ENCODE results near the gene NUPR1. TPM values are rescaled to one million over a fixed set of nuclear protein-coding genes. Genes with fewer than 3 reads are reported as not detected.

Gene NUPR1
- total RNA-seq, 2 experiments from 2014 or later: not detected

DNA sequence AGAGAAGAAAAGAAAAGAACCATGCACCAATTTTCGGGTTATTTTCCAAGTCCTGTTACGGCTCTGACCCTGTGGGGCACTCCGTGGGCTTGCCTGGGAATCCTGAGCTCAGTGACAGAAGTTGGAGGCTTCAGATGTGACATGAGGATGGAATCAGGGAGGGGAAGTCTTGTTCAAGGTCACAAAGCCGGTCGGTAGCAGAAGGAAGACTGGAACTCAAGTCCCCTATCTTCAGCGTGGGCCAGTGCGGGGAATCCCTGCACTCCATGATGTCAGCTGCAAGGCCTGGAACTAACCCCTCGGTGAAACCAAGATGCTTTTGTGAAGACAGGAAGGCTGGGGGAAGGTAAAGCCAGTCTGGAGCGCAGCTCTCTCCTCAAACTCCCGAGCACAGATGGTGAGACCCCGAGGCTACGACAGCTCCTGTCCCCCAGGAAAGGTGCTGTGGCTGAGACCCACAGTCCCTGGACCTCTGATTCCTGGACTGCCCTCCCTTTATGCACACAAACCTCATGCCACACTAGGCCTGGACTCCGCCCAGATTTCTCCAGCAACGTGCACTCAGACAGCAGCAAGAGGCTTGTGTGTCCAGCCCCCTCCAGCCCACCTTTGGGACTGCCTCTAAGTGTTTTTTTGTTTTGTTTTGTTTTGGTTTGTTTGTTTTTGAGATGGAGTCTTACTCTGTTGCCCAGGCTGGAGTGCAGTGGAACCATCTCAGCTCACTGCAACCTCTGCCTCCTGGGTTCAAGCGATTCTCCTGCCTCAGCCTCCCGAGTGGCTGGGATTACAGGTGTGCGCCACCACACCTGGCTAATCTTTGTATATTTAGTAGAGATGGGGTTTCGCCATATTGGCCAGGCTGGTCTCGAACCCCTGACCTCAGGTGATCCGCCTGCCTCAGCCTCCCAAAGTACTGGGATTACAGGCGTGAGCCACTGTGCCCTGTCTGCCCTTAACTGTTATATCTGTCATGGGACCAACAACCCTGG lies 26.7 kb downstream of the NUPR1 start:
- H3K4me1 Mint-ChIP-seq (ENCODE audit: low read depth): peaks cover 10% of the 10 kb centered on the region
- Histone ChIP-seq H3K27me3 (ENCODE audit: control insufficient read depth in 1 of 2, insufficient read depth in 2 of 2, low read length in 2 of 2) (no peaks in the 10 kb centered on the region), H3K4me3 (ENCODE audit: low read length) (no peak overlapping the region), H3K27ac (ENCODE audit: low read depth in 1 of 2, low read length in 2 of 2) (no peak overlapping the region), H3K36me3 (ENCODE audit: insufficient read depth, low read length) (no peaks in the 10 kb centered on the region), H3K9me3 (ENCODE audit: control insufficient read depth in 1 of 2, insufficient read depth in 1 of 2, low read length in 2 of 2) (no peaks in the 10 kb centered on the region), H3K4me1 (ENCODE audit: insufficient read depth, low read length) (peaks cover 18% of the 10 kb centered on the region)
- intact Hi-C loops (cut with DNase I, micrococcal nuclease): no loop called here
- ATAC-seq (ENCODE audit: poor library complexity) (no peak), DNase-seq (no peak)
- TF ChIP-seq, protein P1, sequence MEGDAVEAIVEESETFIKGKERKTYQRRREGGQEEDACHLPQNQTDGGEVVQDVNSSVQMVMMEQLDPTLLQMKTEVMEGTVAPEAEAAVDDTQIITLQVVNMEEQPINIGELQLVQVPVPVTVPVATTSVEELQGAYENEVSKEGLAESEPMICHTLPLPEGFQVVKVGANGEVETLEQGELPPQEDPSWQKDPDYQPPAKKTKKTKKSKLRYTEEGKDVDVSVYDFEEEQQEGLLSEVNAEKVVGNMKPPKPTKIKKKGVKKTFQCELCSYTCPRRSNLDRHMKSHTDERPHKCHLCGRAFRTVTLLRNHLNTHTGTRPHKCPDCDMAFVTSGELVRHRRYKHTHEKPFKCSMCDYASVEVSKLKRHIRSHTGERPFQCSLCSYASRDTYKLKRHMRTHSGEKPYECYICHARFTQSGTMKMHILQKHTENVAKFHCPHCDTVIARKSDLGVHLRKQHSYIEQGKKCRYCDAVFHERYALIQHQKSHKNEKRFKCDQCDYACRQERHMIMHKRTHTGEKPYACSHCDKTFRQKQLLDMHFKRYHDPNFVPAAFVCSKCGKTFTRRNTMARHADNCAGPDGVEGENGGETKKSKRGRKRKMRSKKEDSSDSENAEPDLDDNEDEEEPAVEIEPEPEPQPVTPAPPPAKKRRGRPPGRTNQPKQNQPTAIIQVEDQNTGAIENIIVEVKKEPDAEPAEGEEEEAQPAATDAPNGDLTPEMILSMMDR (IDR thresholded peaks at IDR 0.05): no peak
- H3K27me3 Mint-ChIP-seq: no peaks in the 10 kb centered on the region
- no peaks in the 10 kb centered on the region for H3K9me3 Mint-ChIP-seq
- H3K36me3 Mint-ChIP-seq (ENCODE audit: low read depth): no peaks in the 10 kb centered on the region
- POLR2A ChIA-PET: no interaction called here
- H3K27ac Mint-ChIP-seq: no peak overlapping the region
- CTCF ChIA-PET: no interaction called here
- no peak overlapping the region for H3K4me3 Mint-ChIP-seq

DNA sequence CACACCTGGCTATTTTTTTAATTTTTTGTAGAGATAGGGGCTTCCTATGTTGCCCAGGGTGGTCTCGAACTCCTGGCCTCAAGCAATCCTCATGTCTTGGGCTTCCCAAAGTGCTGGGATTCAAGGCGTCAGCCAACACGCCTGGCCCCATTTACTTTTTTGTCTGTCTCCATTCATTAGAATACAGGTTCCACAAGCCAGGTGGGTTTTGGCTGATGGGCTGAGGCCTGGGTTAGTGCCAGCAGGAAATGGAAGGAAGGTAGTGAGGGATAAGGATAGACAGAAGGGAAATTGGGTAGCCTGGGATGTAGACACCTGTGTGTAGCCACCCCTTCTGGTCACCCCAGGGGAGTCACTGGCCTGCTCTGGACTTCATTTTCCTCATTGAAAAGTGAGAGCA lies 27.7 kb downstream of the NUPR1 start:
- peaks cover 10% of the 10 kb centered on the region for H3K4me1 Mint-ChIP-seq (ENCODE audit: low read depth)
- Histone ChIP-seq H3K36me3 (ENCODE audit: insufficient read depth, low read length) (no peaks in the 10 kb centered on the region), H3K9me3 (ENCODE audit: control insufficient read depth in 1 of 2, insufficient read depth in 1 of 2, low read length in 2 of 2) (no peaks in the 10 kb centered on the region), H3K4me1 (ENCODE audit: insufficient read depth, low read length) (peaks cover 19% of the 10 kb centered on the region), H3K4me3 (ENCODE audit: low read length) (no peak overlapping the region), H3K27ac (ENCODE audit: low read depth in 1 of 2, low read length in 2 of 2) (no peak overlapping the region), H3K27me3 (ENCODE audit: control insufficient read depth in 1 of 2, insufficient read depth in 2 of 2, low read length in 2 of 2) (no peaks in the 10 kb centered on the region)
- no peaks in the 10 kb centered on the region for H3K9me3 Mint-ChIP-seq
- no peak for DNase-seq
- H3K27ac Mint-ChIP-seq: no peak overlapping the region
- ChIA-PET CTCF (no interaction called here), POLR2A (no interaction called here)
- TF ChIP-seq, protein P1 (IDR thresholded peaks at IDR 0.05): no peak
- no peak overlapping the region for H3K4me3 Mint-ChIP-seq
- no peak for ATAC-seq (ENCODE audit: poor library complexity)
- H3K27me3 Mint-ChIP-seq: no peaks in the 10 kb centered on the region
- intact Hi-C loops (cut with DNase I, micrococcal nuclease): no loop called here
- H3K36me3 Mint-ChIP-seq (ENCODE audit: low read depth): no peaks in the 10 kb centered on the region

DNA sequence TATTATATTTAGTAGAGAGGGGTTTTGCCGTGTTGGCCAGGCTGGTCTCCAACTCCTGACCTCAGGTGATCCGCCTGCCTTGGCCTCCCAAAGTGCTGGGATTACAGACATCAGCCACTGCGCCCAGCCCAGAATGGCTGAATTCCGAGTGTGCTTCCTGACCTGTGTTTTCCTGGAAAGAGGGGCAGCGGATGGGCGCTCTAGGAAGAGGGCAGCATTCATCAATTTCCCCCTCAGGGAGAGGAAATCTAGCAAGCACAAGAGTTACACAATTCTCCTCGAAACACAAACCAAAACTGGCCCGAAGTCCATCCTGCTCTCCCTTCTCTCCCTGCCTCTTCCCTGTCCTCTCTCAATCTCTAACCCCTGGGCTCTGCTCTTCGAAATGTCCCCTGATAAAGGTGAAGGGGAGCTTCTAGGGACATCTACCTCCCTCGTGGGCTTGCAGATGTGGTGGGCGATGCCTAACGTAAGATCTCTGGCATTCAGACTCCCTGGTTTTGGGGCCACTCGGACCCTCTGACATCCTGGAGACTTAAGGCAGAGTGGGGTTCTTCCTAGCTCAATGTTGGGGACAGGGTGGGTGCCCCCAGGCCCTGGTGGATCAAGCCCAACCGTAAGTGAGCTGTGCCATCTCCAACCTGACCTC lies 33.2 kb downstream of the NUPR1 start:
- ATAC-seq (ENCODE audit: poor library complexity) (no peak), DNase-seq (no peak)
- H3K36me3 ChIP-seq (ENCODE audit: insufficient read depth, low read length): no peaks in the 10 kb centered on the region
- no peak overlapping the region for H3K4me3 Mint-ChIP-seq
- CTCF ChIA-PET: no interaction called here
- H3K27ac ChIP-seq (ENCODE audit: low read depth in 1 of 2, low read length in 2 of 2): no peak overlapping the region
- H3K9me3 ChIP-seq (ENCODE audit: control insufficient read depth in 1 of 2, insufficient read depth in 1 of 2, low read length in 2 of 2): no peaks in the 10 kb centered on the region
- TF ChIP-seq, protein P1 (IDR thresholded peaks at IDR 0.05): no peak
- no peaks in the 10 kb centered on the region for H3K36me3 Mint-ChIP-seq (ENCODE audit: low read depth)
- no peaks in the 10 kb centered on the region for H3K27me3 Mint-ChIP-seq
- intact Hi-C loops (cut with DNase I, micrococcal nuclease): no loop called here
- H3K27me3 ChIP-seq (ENCODE audit: control insufficient read depth in 1 of 2, insufficient read depth in 2 of 2, low read length in 2 of 2): no peaks in the 10 kb centered on the region
- H3K4me1 Mint-ChIP-seq (ENCODE audit: low read depth): peaks cover 10% of the 10 kb centered on the region
- H3K4me3 ChIP-seq (ENCODE audit: low read length): no peak overlapping the region
- H3K4me1 ChIP-seq (ENCODE audit: insufficient read depth, low read length): peaks cover 17% of the 10 kb centered on the region
- no peaks in the 10 kb centered on the region for H3K9me3 Mint-ChIP-seq
- no peak overlapping the region for H3K27ac Mint-ChIP-seq
- POLR2A ChIA-PET: no interaction called here

All from CD4-positive, alpha-beta T cell (primary cell).